Uterus (tissue), 2 donors: ENCODE results near the gene BMPR1A.

ENCODE experiments used
- CTCF ChIP-seq, 4 experiments: fragments of 200-600 bp in 2 of 4; fragments of 450-650 bp in 2 of 4; sonication (generic) in 2 of 4; IDR thresholded peaks; one replicate each; pipeline ENCODE4 v1.5.1; 2016 to 2019; ENCODE audit warnings: antibody characterized with exemption in 4 of 4, mild to moderate bottlenecking in 2 of 4, moderate library complexity in 1 of 4
- POLR2A ChIP-seq, 2 donors: fragments of 450-650 bp; IDR thresholded peaks; one replicate each; pipeline ENCODE4 v1.6.1; 2016; ENCODE audit warnings: antibody characterized with exemption in 2 of 2, mild to moderate bottlenecking in 1 of 2, moderate library complexity in 1 of 2

DNA sequence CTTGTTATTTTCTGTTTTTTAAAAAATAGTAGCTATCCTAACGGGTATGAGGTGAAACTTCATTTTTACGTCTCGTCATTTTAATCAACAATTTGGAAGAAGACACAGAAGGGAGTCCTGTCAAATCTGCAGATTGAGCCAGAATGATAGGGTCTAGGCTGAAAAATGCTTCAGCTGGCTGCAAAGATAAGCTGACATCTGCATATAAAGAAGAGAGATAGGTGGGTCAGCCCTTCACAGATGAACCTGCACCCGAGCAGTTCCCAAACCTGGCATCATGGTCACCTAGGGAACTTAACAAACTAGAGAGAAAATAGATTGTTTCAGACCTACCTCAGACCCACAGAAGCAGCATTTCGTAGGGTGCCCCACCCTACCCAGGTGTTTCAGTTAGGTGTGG, 35.2 kb upstream of the BMPR1A start:
- TF ChIP-seq CTCF (IDR thresholded peaks at IDR 0.05) (no peak), POLR2A (IDR thresholded peaks at IDR 0.05) (no peak)
